ENCODE results near the gene CRYBB1.

Gene CRYBB1

DNA sequence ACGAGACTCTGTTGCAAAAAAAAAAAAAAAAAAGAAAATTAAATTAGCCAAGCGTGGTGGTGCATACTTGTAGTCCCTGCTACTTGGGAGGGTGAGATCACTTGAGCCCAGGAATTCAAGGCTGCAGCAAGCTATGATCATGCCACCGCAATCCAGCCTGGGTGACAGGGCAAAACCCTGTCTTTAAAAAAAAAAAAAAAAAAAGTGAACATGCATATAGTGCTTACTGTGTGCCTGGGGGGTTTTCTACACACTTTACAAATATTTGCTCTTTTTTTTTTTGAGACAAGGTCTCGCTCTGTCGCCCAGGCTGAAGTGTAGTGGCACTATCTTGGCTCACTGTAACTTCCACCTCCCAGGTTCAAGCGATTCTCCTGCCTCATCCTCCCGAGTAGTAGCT lies 40.7 kb downstream of the CRYBB1 start:
- no peak for DNase-seq (ENCODE audit: low spot score)

- no peak for DNase-seq (ENCODE audit: low spot score)
These were observed 41.7 kb downstream of the CRYBB1 start for GRCh38 chr22:26576026-26576680.

GRCh38 chr22:26574001-26574723 lies 43.7 kb downstream of the CRYBB1 start:
- DNase-seq (ENCODE audit: low spot score): no peak

- no peak for DNase-seq (ENCODE audit: low spot score)
These were observed 44.7 kb downstream of the CRYBB1 start for GRCh38 chr22:26573026-26573662.

DNA sequence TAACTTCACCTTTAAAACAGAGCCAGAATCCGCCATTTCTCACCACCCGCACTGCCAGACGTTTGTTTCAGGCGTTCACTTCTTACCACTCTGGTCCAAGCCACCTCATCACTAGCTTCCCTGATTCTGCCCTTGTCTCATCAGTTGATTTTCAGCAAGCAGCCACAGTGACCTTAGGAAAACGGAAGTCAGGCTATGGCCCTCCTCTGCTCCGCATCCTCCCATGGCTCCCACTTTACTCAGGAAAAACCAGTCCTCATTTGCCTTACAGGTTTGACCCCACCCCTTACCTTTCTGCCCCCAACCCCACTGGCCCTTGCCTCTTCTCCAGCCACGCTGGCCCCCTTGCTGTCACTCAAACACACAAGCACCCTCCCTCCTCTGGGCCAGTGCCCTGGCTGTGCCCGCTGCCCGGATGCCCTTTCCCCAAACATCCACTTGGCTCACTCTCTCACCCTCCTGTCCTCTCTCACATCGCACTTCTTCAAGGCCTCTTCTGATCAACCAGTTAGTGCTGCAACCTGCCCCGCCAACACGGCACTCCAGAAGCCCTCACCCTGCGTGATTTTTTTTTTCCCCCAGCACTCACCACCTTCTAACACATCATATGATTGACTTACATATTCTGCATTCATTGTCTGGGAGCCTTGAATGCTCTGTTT lies 46.8 kb downstream of the CRYBB1 start:
- no peak for DNase-seq (ENCODE audit: low spot score)

DNA sequence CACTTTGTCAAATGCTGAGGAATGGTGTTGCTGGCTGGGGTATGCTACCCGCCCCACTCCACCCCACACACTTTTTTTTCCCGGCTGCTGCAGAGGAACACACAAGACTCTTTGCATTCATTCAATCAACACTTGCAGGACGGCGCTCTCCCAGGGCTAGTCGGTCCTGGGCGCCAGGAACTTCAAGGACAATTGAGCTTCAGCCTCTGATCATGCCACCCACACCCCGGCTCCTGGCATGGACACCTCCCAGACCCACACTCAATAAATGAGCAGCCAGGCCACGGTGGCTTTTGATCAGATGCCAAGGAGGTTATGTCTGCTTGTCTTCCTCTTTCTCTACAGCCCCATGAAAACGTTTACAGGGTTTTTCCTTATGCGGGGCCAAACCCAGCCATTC lies 47.7 kb downstream of the CRYBB1 start:
- no peak for DNase-seq (ENCODE audit: low spot score)

DNA sequence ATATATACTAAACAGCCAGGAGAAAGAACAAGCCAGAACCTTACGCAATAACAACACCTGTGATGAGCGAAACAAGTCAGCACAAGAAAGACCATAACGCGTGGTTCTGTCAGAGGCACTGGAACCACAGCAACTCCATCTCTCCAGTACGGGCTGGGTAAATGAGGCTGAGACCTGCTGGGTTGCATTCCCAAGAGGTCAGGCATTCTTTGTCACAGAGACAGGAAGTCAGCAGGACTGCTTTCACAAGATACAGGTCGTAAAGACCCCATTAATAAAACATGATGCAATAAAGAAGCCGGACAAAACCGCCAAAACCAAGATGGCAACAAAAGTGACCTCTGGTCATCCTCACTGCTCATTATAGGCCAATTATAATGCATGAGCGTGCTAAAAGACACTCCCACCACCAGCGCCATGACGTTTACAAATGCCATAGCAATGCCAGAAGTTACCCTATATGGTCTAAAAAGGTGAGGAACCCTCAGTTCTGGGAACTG lies 49.6 kb downstream of the CRYBB1 start:
- no peak for DNase-seq (ENCODE audit: low spot score)

DNA sequence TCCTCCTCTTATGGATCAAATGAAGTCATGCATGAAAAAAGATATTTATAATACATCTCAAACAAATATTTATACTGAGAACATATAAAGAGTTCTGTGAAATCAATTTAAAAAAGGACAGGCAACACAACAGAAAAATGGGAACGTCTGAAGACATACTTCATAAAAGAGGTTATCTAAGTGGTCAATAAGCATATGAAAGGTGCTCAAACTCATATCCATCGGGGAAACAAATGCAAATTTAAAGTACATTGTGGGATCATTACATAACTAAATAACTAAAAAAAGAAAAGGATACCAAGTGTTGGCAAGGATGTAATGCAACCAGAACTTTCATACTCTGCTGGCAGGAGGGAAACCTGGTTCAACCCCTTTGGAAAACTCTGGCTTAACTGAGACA lies 50.2 kb downstream of the CRYBB1 start:
- no peak for DNase-seq (ENCODE audit: low spot score)

DNA sequence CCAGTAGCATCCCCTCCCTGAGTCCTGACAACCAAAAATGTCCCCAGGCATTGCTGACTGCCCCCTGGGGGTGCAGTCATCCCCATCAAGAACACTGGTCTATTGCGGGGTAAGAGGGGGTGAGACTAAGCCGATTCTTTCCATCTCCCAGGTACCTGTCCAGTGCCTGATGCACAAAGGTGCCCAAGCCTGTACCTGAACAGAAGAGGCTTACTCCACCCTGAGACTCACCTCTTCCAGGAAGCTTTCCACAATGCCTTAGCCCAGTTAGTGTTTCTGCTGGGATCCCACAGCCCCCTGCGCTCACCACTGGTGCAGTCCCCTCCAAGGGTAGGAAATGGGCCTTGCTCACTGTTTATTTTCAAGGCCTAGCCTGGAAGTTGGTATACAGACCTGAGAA lies 50.8 kb downstream of the CRYBB1 start:
- no peak for DNase-seq (ENCODE audit: low spot score)

GRCh38 chr22:26565889-26566288 lies 51.9 kb downstream of the CRYBB1 start:
- DNase-seq (ENCODE audit: low spot score): no peak

DNA sequence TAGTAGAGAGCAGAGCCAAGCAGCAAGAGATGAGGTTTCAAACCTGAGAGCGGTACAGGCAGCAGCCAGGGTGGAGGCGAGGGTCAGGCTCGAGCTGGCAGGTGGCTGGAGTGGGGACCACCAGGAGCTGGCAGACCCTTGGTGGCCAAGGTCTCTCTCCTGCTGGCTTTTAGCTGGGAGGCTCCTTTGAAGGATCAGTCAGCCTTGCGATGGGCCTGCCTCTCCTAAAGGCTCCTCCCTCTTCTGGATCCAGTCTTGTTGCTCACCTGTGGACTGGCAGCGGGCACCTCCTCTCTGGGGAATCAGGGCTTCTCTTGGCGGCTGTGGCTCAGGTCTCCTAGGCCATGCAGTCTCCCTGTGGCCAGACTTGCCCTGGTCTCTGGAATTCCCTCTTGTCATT lies 52.6 kb downstream of the CRYBB1 start:
- DNase-seq (ENCODE audit: low spot score): no peak

DNA sequence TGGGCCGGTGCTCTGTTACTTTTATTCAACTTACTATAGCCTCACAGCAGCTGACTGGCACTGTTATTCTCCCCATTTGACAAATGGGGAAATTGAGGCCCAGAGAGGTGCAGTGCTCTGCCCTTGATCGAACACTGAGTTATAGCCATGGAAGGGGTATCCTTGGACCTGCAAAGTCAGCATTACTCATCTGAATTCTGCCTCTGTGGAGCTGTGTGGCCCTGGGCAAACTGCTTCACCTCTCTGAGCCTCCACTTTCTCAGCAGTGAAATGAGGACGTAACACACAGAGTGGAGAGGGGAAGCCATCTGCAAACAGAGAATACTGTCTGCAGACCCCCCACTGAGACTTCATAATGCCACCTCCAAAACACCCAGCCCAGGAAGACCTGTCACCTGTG lies 53.2 kb downstream of the CRYBB1 start:
- DNase-seq (ENCODE audit: low spot score): no peak

- no peak for DNase-seq (ENCODE audit: low spot score)
These were observed 53.6 kb downstream of the CRYBB1 start for GRCh38 chr22:26564181-26564580.

DNA sequence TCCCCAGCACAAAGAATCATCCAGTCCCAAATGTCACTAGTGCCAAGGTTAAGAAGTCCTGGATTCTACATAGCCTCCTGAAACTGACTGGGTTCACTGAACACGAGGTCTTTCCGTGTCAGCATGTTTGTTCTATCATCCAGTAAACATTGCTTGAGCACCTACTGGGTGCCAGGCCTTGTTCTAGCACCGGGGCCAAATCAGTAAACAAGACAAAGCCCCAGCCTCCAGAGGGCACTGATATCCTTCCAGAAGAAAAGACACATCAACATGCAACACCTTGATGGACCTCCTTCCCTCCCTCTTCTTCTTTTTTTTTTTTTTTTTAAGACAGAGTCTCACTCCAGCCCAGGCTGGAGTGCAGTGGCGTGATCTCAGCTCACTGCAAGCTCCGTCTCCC lies 54.8 kb downstream of the CRYBB1 start:
- no peak for DNase-seq (ENCODE audit: low spot score)

DNA sequence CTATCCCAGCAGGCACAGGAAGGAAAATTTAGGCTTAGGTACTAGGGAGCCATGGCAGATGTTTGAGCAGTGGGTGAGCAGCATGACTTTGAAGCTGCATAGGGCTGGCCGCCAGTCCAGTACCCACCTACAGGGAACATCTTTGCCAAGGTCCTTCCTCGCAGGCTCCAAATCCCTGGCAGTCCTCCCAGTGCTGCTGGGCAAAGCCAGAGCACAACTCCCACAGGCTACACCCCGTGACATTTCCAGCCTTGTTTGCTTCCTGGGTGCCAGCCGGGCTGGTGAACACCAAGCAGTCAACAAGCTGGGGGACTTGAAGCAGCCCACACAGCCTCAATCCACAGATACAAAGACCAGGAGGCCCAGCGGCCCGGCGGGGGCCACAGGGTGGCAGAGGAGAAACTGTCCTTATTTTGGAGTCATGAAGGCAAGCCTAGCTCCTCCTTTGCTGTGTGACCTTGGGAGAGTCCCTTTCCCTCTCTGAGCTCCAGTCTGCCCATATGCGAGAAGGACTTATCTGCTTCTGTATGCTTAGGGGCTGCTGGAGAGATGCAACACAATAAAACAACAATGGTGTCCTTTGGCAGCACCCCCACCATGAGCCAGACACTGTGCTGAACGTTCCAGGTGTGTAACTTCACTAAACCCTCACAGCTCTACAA lies 55.9 kb downstream of the CRYBB1 start:
- no peak for DNase-seq (ENCODE audit: low spot score)

GRCh38 chr22:26559961-26560575 lies 57.8 kb downstream of the CRYBB1 start:
- no peak for DNase-seq (ENCODE audit: low spot score)

DNA sequence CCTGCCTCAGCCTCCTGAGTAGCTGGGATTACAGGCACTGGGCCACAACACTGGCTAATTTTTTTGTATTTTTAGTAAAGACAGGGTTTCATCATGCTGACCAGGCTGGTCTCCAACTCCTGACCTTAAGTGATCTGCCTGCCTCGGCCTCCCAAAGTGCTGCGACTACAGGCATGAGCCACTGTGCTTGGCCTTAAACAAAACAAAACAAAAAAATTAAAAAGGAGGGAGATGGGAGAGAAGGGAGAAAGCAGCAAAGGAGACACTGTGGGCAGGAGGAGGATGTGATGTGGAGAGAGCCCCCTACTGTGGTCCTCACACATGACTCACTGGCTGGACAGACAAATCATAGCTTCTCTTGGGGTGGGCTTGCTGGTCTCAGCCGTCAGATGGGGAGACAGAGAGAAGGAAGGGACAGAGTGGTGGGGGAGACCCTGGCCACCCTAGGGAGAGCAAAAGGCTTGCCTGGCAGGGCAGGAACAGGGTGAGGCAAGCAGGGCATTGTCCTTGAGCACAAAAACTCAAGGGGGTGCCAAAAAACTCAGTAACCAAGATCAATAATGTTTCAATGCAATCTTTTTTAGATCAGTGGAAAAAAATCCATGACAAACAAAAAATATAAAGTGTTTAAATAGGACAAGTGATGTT lies 59.5 kb downstream of the CRYBB1 start:
- no peak for DNase-seq (ENCODE audit: low spot score)

- no peak for DNase-seq (ENCODE audit: low spot score)
These were observed 60.9 kb downstream of the CRYBB1 start for GRCh38 chr22:26556904-26557303.

GRCh38 chr22:26555478-26555877 lies 62.3 kb downstream of the CRYBB1 start:
- DNase-seq (ENCODE audit: low spot score): no peak

GRCh38 chr22:26554956-26555355 lies 62.9 kb downstream of the CRYBB1 start:
- DNase-seq (ENCODE audit: low spot score): no peak

- no peak for DNase-seq (ENCODE audit: low spot score)
These were observed 64.6 kb downstream of the CRYBB1 start for GRCh38 chr22:26553056-26553752.

Data from CD4-positive, alpha-beta T cell treated with Interleukin-6 at 100 ng/mL for 8 hours (primary cell).